ENCODE measurements around the gene ABI3.

ABI3 gene

DNA sequence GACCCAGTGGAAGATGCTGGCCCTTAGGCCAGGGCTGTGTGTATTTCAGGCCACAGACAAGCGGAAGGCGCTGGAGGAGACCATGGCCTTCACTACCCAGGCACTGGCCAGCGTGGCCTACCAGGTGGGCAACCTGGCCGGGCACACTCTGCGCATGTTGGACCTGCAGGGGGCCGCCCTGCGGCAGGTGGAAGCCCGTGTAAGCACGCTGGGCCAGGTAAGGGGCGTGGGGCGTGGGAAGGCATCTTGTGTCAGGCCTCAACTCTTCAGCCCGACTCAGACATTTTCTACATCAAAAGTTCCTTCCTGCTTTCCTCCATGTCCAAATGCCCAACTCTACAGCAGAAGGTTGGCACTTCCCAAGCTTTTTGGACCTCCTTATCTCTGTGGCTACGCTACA is 6.0 kb downstream of the ABI3 start:
- peaks cover 5% of the 10 kb centered on the region for H3K4me1 Mint-ChIP-seq
- peaks cover 18% of the 10 kb centered on the region for H3K27me3 Mint-ChIP-seq (ENCODE audit: low read depth)
- H3K9me3 Mint-ChIP-seq = no peaks in the 10 kb centered on the region
- no peak overlapping the region for H3K27ac Mint-ChIP-seq
- TF ChIP-seq, protein P1, sequence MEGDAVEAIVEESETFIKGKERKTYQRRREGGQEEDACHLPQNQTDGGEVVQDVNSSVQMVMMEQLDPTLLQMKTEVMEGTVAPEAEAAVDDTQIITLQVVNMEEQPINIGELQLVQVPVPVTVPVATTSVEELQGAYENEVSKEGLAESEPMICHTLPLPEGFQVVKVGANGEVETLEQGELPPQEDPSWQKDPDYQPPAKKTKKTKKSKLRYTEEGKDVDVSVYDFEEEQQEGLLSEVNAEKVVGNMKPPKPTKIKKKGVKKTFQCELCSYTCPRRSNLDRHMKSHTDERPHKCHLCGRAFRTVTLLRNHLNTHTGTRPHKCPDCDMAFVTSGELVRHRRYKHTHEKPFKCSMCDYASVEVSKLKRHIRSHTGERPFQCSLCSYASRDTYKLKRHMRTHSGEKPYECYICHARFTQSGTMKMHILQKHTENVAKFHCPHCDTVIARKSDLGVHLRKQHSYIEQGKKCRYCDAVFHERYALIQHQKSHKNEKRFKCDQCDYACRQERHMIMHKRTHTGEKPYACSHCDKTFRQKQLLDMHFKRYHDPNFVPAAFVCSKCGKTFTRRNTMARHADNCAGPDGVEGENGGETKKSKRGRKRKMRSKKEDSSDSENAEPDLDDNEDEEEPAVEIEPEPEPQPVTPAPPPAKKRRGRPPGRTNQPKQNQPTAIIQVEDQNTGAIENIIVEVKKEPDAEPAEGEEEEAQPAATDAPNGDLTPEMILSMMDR (IDR thresholded peaks at IDR 0.05; ENCODE audit: unreplicated experiment in 3 of 3) = no peak
- H3K4me3 Mint-ChIP-seq = no peak overlapping the region
- H3K36me3 Mint-ChIP-seq (ENCODE audit: low read depth) = no peaks in the 10 kb centered on the region

DNA sequence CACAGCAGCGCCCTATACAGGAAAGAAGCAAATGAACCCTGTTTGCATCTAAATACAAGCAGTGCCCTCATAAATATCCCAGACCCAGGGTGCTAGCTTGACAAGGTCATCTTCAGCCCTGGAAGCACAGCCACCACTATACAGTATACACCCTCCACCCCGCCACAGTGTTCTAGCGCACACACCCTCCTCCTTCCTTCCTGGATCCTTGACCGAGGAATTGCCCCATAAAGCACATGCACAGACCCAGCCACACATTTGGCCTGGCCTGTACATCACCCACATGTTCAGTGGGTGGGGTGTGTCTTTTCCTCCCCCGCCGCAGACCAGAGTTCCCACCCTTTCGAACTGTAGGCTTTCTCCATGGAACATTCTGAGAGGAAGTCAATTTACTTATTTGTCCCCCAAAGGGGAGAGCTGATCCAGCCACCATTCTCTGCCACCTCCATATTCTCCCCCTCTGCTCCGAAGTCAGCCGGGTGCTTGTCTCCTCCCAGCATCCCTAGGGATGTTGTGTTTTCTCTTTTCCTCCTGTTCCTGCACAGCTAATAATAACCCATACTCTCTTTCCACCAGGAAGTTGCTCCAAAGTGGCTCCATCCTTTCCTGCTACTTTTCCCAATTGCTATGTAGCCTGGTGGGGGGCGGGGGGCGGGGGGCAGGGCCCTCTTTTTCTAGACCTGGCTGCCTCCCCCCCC is 6.6 kb downstream of the ABI3 start:
- no peaks in the 10 kb centered on the region for H3K9me3 Mint-ChIP-seq
- no peak overlapping the region for H3K4me3 Mint-ChIP-seq
- H3K27me3 Mint-ChIP-seq (ENCODE audit: low read depth) = peaks cover 23% of the 10 kb centered on the region
- H3K36me3 Mint-ChIP-seq (ENCODE audit: low read depth) = no peaks in the 10 kb centered on the region
- no peak overlapping the region for H3K27ac Mint-ChIP-seq
- TF ChIP-seq, protein P1 (IDR thresholded peaks at IDR 0.05; ENCODE audit: unreplicated experiment in 3 of 3) = no peak
- peaks cover 3% of the 10 kb centered on the region for H3K4me1 Mint-ChIP-seq

DNA sequence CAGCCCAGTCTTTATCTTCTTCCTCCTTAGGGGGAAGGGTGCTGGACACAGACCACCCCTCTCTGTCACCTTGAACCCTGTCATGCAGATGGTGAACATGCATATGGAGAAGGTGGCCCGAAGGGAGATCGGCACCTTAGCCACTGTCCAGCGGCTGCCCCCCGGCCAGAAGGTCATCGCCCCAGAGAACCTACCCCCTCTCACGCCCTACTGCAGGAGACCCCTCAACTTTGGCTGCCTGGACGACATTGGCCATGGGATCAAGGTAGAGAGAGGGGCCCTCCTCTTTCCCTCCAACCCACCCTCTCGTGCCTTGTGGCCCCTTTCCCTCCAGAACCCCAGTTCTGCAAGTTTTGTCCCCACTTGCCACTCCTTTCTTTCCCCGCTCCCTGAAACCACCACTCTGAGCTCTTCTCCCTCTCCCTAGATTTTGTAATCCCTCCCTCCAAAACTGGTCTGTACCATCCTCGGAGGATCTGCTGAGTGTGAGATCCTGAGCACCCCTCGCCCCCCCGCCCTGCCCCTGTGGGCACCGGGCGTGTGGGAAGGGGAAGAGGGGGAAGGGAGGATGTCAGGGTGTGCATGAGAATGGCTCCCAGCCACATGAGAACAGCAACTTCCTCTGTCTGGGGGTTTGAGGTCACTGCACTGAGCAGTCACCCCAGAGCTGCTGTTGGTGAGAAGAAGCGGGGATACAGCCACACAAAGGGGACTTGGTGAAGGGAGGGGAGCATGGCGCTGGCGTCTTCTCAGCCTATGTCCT is 7.3 kb downstream of the ABI3 start:
- Mint-ChIP-seq H3K4me1 (no peaks in the 10 kb centered on the region), H3K9me3 (no peaks in the 10 kb centered on the region), H3K27me3 (ENCODE audit: low read depth) (peaks cover 28% of the 10 kb centered on the region), H3K4me3 (no peak overlapping the region), H3K36me3 (ENCODE audit: low read depth) (no peaks in the 10 kb centered on the region), H3K27ac (no peak overlapping the region)
- TF ChIP-seq, protein P1 (IDR thresholded peaks at IDR 0.05; ENCODE audit: unreplicated experiment in 3 of 3) = no peak

DNA sequence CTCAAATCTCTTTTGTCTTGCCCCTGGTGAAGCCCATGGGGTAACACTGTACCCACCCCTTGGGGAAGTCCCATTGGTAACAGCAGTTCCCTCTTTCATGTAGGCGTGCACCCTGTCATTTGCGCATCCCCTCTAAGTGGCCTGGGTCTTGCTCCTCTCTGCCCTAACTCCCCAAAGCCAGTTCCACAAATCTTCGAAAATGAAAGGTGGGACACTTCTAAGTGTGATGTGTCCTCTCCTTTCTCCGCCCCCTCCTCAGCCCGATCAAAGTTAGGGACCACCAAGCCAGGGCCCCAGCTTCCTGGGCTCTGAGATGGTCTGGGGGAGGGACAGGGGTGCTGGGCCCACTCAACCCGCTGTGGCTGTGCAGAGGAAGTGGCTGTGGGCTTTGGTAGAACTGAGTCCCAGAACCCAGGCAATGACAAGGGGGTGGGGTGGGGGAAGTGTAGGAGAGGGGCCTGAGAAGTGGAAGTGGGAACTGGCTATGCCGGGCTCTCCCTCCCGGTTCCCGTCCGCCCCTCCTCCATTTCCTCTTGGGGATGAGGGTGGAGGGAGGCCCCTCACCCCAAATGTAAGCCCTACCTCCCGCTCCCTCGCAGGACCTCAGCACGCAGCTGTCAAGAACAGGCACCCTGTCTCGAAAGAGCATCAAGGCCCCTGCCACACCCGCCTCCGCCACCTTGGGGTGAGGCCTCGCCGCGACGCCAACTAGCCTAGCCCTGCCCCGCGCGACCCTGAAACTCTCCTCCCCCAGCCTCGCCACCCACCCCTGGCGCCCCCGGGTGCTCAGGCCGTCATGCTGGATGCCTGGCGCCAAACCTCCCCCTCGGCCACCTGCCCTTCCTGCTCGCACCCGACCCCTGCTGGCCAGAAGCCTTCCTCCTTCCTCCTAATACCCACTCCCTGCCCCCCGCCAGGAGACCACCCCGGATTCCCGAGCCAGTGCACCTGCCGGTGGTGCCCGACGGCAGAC is 8.7 kb downstream of the ABI3 start:
- no peak overlapping the region for H3K27ac Mint-ChIP-seq
- no peaks in the 10 kb centered on the region for H3K36me3 Mint-ChIP-seq (ENCODE audit: low read depth)
- H3K27me3 Mint-ChIP-seq (ENCODE audit: low read depth) = peaks cover 42% of the 10 kb centered on the region
- TF ChIP-seq, protein P1 (IDR thresholded peaks at IDR 0.05; ENCODE audit: unreplicated experiment in 3 of 3) = no peak
- no peak overlapping the region for H3K4me3 Mint-ChIP-seq
- H3K9me3 Mint-ChIP-seq = no peaks in the 10 kb centered on the region
- H3K4me1 Mint-ChIP-seq = peaks cover 6% of the 10 kb centered on the region

DNA sequence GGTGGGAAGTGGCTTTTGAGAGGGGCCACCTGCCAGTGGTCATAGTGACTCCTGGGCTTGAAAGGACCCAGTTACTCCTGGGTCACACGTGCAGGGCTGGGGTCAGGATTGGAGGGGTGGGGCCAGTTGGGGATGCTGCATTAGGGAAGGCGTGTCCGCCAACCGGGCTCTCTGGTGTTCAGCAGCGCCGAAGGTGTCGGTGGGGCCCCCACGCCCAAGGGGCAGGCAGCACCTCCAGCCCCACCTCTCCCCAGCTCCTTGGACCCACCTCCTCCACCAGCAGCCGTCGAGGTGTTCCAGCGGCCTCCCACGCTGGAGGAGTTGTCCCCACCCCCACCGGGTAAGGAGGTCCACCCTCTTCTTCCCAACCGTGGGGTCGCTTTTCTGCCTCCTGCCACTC is 9.5 kb downstream of the ABI3 start:
- Mint-ChIP-seq H3K27me3 (ENCODE audit: low read depth) (peaks cover 48% of the 10 kb centered on the region), H3K4me1 (peaks cover 6% of the 10 kb centered on the region), H3K36me3 (ENCODE audit: low read depth) (no peaks in the 10 kb centered on the region), H3K27ac (no peak overlapping the region), H3K9me3 (no peaks in the 10 kb centered on the region), H3K4me3 (no peak overlapping the region)
- TF ChIP-seq, protein P1 (IDR thresholded peaks at IDR 0.05; ENCODE audit: unreplicated experiment in 3 of 3) = no peak
